Effector memory CD4-positive, alpha-beta T cell (primary cell): Measurements from ENCODE around the gene RAC2.

Experiments used
- DNase-seq, 3 donors: peaks; one replicate each; pipeline ENCODE4 v3.0.0-alpha.2; 2020
- H3K27ac ChIP-seq: 2 replicates; pipeline ENCODE4 v1.7.0; 2013; ENCODE audit warnings: mild to moderate bottlenecking, low read length, moderate library complexity; ENCODE audit not compliant: insufficient read depth, poor library complexity, severe bottlenecking
- H3K27me3 ChIP-seq: replicated peaks from 2 replicates; pipeline ENCODE4 v1.7.0; 2013; ENCODE audit warnings: mild to moderate bottlenecking, low read length; ENCODE audit not compliant: insufficient read depth, control insufficient read depth, poor library complexity, severe bottlenecking
- H3K36me3 ChIP-seq: 2 replicates; pipeline ENCODE4 v1.7.0; 2013; ENCODE audit warnings: mild to moderate bottlenecking, low read length, moderate library complexity; ENCODE audit not compliant: control insufficient read depth, insufficient read depth
- H3K4me1 ChIP-seq: 2 replicates; pipeline ENCODE4 v1.7.0; 2013; ENCODE audit warnings: low read length, mild to moderate bottlenecking; ENCODE audit not compliant: control insufficient read depth, insufficient read depth, poor library complexity, severe bottlenecking
- H3K4me3 ChIP-seq: 2 replicates; pipeline ENCODE4 v1.7.0; 2013; ENCODE audit warnings: low read length, low read depth, mild to moderate bottlenecking; ENCODE audit not compliant: insufficient read depth, poor library complexity, severe bottlenecking
- H3K9me3 ChIP-seq: 2 replicates; pipeline ENCODE4 v1.7.0; 2013; ENCODE audit warnings: mild to moderate bottlenecking, low read length, moderate library complexity; ENCODE audit not compliant: control insufficient read depth

The RAC2 gene

DNA sequence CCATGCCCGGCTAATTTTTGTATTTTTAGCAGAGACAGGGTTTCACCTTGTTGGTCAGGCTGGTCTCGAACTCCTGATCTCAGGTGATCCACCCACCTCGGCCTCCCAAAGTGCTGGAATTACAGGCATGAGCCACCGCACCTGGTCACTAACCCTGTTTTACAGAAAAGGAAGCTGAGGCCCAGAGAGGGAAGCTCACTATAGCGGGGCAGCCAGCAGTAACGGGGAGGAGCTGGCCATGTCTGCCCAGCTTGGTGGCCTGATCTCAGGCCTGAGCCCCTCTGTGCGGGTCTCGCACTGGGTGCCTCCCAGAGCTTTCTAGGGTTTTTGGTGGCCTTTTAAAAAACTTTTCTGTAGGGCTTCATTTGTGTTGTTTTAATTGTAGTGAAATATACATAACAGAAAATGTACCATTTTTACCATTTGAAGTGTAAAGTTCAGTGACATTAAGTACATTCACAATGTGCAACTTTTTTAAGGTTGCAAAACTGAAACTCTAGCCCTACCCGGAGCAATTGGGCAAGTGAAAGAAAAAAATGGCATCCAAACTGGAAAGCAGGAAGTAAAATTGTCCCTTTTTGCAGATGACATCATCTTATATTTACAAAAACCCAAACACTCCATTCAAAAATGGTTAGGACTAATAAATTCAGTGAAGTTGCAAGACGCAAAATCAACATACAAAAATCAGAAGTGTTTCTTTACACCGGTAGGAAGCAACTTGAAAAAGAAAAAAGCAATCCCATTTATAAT is 23.8 kb upstream of the RAC2 start:
- H3K4me1 ChIP-seq = peaks cover 14% of the 10 kb centered on the region
- no peaks in the 10 kb centered on the region for H3K27me3 ChIP-seq
- peak overlapping the region; percentile 58 for H3K4me3 ChIP-seq
- no peaks in the 10 kb centered on the region for H3K36me3 ChIP-seq
- DNase-seq = no peak
- H3K9me3 ChIP-seq = peaks cover 5% of the 10 kb centered on the region
- peak overlapping the region; percentile 80 for H3K27ac ChIP-seq

DNA sequence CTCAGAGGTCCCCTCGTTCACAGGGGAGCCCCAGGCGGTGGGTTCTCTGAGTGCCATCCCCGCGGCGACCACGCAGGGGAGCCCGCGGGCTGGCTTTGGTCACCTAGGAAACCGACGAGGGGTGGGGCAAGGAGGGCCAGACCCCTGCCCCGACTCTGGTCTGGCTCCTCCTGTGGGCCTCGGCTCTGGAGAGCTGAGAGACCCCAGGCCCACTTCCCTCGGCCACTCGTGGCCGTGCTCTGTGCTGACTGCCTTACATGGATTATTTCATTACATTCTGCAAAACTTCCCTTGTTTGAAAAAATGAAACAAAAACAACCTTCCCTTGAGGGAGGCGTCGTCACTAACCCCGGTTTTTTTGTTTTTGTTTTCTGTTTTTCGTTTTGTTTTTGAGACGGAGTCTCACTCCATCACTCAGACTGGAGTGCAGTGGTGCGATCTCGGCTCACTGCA is 23.1 kb upstream of the RAC2 start:
- peak; percentile 42 to 57 (median 50) for DNase-seq
- peak overlapping the region; percentile 58 for H3K4me3 ChIP-seq
- H3K4me1 ChIP-seq = peaks cover 14% of the 10 kb centered on the region
- H3K36me3 ChIP-seq = no peaks in the 10 kb centered on the region
- H3K27ac ChIP-seq = peak overlapping the region; percentile 80
- H3K9me3 ChIP-seq = peaks cover 5% of the 10 kb centered on the region
- H3K27me3 ChIP-seq = no peaks in the 10 kb centered on the region

DNA sequence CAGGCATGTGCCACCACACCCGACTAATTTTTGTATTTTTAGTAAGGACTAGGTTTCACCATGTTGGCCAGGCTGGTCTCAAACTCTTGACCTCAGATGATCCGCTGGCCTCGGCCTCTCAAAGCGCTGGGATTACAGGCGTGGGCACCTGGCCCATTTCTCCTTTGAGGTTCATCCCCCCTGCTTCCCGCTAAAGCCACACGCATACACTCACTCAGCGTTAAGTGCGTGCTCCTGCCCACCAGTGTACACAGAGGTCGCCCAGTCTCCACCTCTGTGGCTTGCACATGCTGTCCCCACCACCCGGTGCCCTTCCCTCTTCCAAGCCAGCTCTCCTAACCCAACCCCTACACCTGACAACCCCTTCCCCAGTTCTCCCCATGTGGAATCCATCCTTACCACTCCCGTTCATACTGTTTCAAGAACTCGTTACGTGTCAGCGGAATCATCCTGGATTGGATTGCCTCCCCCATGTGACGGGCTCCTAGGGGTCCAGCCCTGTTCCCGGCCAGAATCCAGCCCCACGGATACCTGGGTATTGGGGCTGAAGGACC is 22.6 kb upstream of the RAC2 start:
- H3K36me3 ChIP-seq = no peaks in the 10 kb centered on the region

DNA sequence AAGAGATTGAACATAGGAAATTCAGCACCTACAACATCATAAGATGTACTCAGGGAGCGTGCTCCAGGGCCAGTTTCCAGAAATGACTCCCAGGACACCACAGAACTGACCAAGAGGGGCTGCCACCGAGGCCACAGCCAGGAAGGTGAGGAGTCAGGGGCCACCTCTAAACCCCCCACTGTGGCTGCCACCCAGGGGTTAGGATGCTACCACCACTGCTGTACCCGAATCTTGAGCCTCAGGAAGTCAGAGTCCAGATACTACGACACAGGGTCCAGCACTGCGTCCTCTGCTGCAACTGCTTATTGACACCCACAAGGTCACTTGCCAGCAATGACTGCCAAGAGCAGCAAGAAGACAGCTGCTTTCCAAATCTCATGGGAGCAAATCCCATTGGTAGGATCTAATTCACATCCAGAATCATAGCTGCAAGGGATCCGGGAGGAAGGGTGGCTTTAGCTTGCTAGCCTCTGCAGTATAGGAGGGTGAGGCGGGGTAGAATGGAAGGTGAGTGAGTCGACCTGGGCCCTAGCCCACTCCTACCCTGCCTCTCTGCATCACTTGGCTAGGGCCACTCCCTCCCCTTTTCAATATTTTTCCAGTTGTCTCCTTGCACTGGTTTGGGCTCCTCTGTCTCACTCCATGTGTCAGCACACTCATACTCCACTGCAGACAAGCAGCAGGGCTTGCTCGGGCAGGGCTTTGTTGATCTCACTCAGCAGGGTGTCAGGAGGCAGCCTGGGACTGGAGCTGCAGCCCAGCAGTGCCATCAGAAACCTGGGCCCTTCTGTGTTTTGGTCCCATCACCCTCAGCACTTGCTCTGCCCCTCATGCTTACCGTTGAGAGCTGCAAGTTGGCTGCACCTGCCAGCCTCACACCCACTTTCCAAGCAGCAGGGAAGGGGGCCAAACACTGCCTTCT is 20.2 kb upstream of the RAC2 start:
- Histone ChIP-seq H3K36me3 (no peaks in the 10 kb centered on the region), H3K27me3 (no peaks in the 10 kb centered on the region), H3K4me1 (peaks cover 21% of the 10 kb centered on the region), H3K4me3 (no peak overlapping the region), H3K27ac (no peak overlapping the region), H3K9me3 (peaks cover 5% of the 10 kb centered on the region)
- DNase-seq = no peak

More for the DNA sequence above, 22.6 kb upstream of the RAC2 start:
- H3K9me3 ChIP-seq = peaks cover 5% of the 10 kb centered on the region
- peaks cover 14% of the 10 kb centered on the region for H3K4me1 ChIP-seq
- H3K27me3 ChIP-seq = no peaks in the 10 kb centered on the region
- H3K4me3 ChIP-seq = peak overlapping the region; percentile 58
- H3K27ac ChIP-seq = peak overlapping the region; percentile 80
- DNase-seq = no peak

DNA sequence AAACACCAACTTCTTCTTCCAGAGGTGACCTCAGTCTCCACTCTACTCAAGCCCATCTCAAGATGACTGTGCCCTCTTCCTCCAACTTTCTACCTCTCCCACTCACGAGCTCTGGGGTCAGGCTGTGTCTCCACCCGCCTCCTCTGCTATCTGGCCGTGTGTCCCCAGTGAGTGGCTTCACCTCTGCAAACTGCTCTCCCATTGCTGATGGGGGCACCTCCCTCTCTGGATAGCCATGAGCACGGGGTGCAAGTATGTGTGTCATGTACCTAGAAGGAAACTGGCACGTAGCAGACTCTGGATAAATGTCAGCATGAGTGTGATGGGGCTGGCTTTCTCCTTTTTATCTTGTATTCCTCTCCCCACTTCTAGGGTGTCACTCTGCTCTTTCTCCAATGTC is 18.3 kb upstream of the RAC2 start:
- Histone ChIP-seq H3K27ac (no peak overlapping the region), H3K4me1 (peaks cover 22% of the 10 kb centered on the region), H3K9me3 (peaks cover 5% of the 10 kb centered on the region), H3K36me3 (no peaks in the 10 kb centered on the region), H3K4me3 (no peak overlapping the region), H3K27me3 (no peaks in the 10 kb centered on the region)
- DNase-seq = no peak

DNA sequence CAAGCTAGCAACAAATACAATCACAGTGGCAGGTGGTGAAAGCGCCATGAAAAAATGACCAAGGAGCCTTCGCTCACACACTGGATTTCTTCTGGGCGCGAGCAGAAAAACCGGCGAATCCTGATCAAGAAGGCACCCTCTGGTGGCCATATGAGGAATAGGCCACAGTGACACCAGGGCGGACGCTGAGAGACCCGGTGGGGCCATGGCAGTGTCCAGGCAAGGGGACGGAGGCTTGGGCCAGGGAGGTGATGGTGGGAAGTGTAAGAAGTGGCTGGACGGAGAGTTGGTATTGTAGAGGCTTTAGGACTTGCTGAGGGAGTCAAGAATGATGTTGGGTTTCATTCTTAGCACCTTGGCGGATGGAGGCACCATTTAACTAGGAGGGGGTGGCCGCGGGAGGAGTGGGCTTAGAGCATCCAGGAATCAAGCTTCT is 16.9 kb upstream of the RAC2 start:
- peak; percentile 40 to 56 (median 50) for DNase-seq

DNA sequence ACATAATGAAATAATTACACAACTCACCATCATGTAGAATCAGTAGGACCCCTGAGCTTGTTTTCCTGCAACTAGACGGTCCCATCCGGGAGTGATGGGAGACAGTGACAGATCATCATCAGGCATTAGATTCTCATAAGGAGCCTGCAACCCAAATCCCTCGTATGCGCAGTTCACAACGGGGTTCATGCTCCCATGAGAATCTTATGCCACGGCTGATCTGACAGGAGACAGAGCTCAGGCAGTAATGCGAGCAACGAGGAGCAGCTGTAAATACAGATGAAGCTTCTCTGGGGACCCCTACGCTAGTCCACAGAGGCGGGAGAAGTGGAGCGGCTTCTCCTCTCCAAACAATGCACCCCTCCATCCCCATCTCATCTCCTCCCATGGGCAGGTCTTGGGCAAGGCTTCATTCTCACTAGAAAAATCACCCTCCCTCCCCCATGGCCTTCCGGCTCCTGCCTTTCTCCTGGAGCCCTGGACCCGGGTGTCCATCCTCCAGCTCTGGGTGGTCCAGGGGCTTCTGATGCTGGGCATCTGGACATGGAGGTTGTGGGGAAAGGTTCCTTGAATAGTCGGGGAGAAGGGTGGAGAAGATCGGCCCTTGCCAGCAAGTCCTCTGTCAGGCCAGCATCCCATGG is 16.2 kb upstream of the RAC2 start:
- H3K27ac ChIP-seq = no peak overlapping the region
- no peak for DNase-seq
- no peak overlapping the region for H3K4me3 ChIP-seq
- no peaks in the 10 kb centered on the region for H3K36me3 ChIP-seq
- peaks cover 5% of the 10 kb centered on the region for H3K9me3 ChIP-seq
- no peaks in the 10 kb centered on the region for H3K27me3 ChIP-seq
- H3K4me1 ChIP-seq = peaks cover 16% of the 10 kb centered on the region

More for the DNA sequence above, 16.9 kb upstream of the RAC2 start:
- Histone ChIP-seq H3K4me1 (peaks cover 16% of the 10 kb centered on the region), H3K4me3 (no peak overlapping the region), H3K27ac (no peak overlapping the region), H3K9me3 (peaks cover 5% of the 10 kb centered on the region), H3K36me3 (no peaks in the 10 kb centered on the region), H3K27me3 (no peaks in the 10 kb centered on the region)

DNA sequence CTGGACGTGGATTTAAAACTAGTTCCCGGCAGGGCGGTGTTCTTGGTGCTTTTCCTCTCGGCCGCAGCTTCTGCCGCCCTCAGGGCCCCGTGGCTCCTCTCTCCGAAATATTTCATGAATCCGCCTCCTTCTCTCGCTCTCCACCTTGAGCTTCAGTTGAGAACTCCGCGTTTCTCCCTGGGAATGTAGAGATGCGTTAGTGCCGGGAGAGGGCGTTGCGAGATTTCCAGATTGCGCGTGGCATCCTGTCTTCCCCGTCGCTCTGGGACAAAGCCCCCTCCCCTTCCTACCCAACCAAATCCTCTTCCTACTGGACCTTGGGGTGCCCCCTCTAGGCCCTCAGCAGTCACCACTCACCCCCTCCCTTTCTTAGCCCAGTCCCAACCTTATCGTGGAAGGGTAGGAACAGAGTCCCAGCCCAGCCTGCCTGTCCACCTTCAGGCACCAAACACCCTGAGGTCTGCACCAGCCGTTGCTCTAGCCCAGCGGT is 15.5 kb upstream of the RAC2 start:
- peaks cover 5% of the 10 kb centered on the region for H3K9me3 ChIP-seq
- H3K27ac ChIP-seq = no peak overlapping the region
- no peaks in the 10 kb centered on the region for H3K36me3 ChIP-seq
- no peaks in the 10 kb centered on the region for H3K27me3 ChIP-seq
- H3K4me1 ChIP-seq = peaks cover 16% of the 10 kb centered on the region
- H3K4me3 ChIP-seq = no peak overlapping the region
- no peak for DNase-seq

DNA sequence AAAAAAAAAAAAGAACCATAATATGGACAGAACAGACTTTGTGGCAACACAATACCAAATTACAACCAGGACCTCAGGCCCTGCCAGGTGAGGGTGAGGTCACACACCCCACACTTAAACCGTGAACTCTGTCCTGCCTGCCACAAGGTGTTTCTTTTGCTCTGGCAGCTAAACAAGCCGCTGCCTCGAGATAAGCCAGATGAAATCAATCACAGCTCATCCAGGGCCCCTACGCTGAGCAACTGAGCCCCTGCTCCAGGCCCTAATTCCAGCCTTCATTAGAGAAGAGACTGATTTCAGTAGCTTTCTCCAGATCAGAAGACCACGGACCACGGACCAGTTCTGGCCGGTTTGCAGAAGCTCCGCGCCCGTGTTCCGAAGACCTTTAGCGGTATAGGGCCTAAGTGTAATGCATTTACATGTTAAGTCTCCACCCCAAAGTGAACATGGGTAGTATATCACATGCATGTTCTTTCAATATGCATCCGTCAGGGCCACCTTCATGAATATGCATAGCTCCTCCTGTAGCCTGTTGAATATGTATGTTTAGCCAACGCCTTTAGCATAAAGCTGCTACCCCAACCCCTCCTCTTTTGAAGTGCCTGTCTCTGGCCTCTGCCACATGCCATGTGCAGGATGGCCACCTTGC is 14.8 kb upstream of the RAC2 start:
- Histone ChIP-seq H3K4me1 (peaks cover 16% of the 10 kb centered on the region), H3K27me3 (no peaks in the 10 kb centered on the region), H3K27ac (no peak overlapping the region), H3K36me3 (no peaks in the 10 kb centered on the region), H3K4me3 (no peak overlapping the region), H3K9me3 (no peaks in the 10 kb centered on the region)
- no peak for DNase-seq
